H1 (cell line): ENCODE data around the gene CASP5. TPM values are rescaled to one million over a fixed set of nuclear protein-coding genes. Genes with fewer than 3 reads are reported as not detected.
"Not testable (repeated sequence)": the region's sequence is repeated elsewhere in the genome, so short reads cannot be mapped to it uniquely, and the experiment has no call there.

ENCODE experiments used
- CTCF ChIA-PET: fragments of 300-600 bp; sonication (Branson Sonifier 250); formaldehyde crosslinking; loops from one replicate; lab custom pipeline; 2021; ENCODE audit not compliant: partially characterized antibody; lab: Charles Lee
- POLR2A ChIA-PET: fragments of 300-600 bp; sonication (Branson Sonifier 250); formaldehyde crosslinking; loops from one replicate; lab custom pipeline; 2021; ENCODE audit warnings: inconsistent platforms; ENCODE audit not compliant: partially characterized antibody; lab: Charles Lee
- DNase-seq, 2 experiments: peaks; one replicate each; pipeline versions ENCODE4 v3.0.0 to v3.0.0-alpha.2; 2010 to 2022; ENCODE audit warnings: low spot score in 2 of 2, low read depth in 1 of 2, mixed read lengths in 1 of 2
- FAIRE-seq: peaks from 2 replicates; lab custom pipeline; 2011; peaks lifted over from hg19 to GRCh38; lab: Jason Lieb, UNC
- H2AFZ ChIP-seq: 2 replicates; pipeline ENCODE4 v1.8.1; 2012; ENCODE audit warnings: low read length, inconsistent platforms
- H2AK5ac ChIP-seq: 2 replicates; pipeline ENCODE4 v1.6.1; 2013; ENCODE audit warnings: low read depth, low read length
- H2BK120ac ChIP-seq: replicated peaks from 2 replicates; pipeline ENCODE3; 2013; ENCODE audit warnings: low read depth, low read length, inconsistent platforms
- H2BK12ac ChIP-seq: 2 replicates; pipeline ENCODE4 v1.6.1; 2013; ENCODE audit warnings: low read depth, low read length
- H2BK15ac ChIP-seq: 2 replicates; pipeline ENCODE4 v1.6.1; 2013; ENCODE audit warnings: low read length
- H2BK20ac ChIP-seq: 2 replicates; pipeline ENCODE4 v1.6.1; 2013; ENCODE audit warnings: low read length
- H2BK5ac ChIP-seq: 2 replicates; pipeline ENCODE4 v1.6.1; 2013; ENCODE audit warnings: low read depth, low read length
- H3K14ac ChIP-seq: 2 replicates; pipeline ENCODE4 v1.6.1; 2013; ENCODE audit warnings: inconsistent platforms; ENCODE audit not compliant: insufficient read length
- H3K18ac ChIP-seq: 2 replicates; pipeline ENCODE4 v1.6.1; 2013; ENCODE audit warnings: low read length; ENCODE audit errors: extremely low read depth
- H3K23ac ChIP-seq: 2 replicates; pipeline ENCODE4 v1.6.1; 2013; ENCODE audit warnings: inconsistent platforms; ENCODE audit not compliant: insufficient read length
- H3K23me2 ChIP-seq: 2 replicates; pipeline ENCODE4 v1.6.1; 2013; ENCODE audit warnings: low read depth, low read length
- H3K27ac ChIP-seq: 2 replicates; pipeline ENCODE4 v1.6.1; 2011; ENCODE audit warnings: low read depth, low read length, inconsistent platforms
- H3K27me3 ChIP-seq, 4 experiments: replicated peaks in 1 of 4; 1 replicate in 1 of 4; 2 replicates in 3 of 4; pipeline versions ENCODE4 v1.6.1 to v1.8.1; 2011 to 2013; ENCODE audit warnings: low read length in 3 of 4, mild to moderate bottlenecking in 3 of 4, inconsistent platforms in 2 of 4, mixed read lengths in 2 of 4, moderate library complexity in 1 of 4; ENCODE audit not compliant: control insufficient read depth in 3 of 4, insufficient read depth in 3 of 4; ENCODE audit errors: extremely low read depth in 1 of 4
- H3K36me3 ChIP-seq, 4 experiments: 2 replicates each; pipeline versions ENCODE4 v1.6.1 to v1.8.1; 2011 to 2013; ENCODE audit warnings: mild to moderate bottlenecking in 4 of 4, low read length in 3 of 4, moderate library complexity in 2 of 4, control low read depth in 1 of 4, inconsistent platforms in 1 of 4; ENCODE audit not compliant: insufficient read depth in 4 of 4, control insufficient read depth in 2 of 4
- H3K4ac ChIP-seq: replicated peaks from 2 replicates; pipeline ENCODE3; 2013; ENCODE audit warnings: low read length, low read depth, mixed read lengths, inconsistent platforms; ENCODE audit not compliant: insufficient read length
- H3K4me1 ChIP-seq, 4 experiments: replicated peaks in 1 of 4; 1 replicate in 1 of 4; 2 replicates in 3 of 4; pipeline versions ENCODE4 v1.6.1 to v1.8.1; 2011 to 2013; ENCODE audit warnings: low read length in 3 of 4, inconsistent platforms in 2 of 4, mixed read lengths in 1 of 4; ENCODE audit not compliant: insufficient read depth in 4 of 4, control insufficient read depth in 3 of 4
- H3K4me2 ChIP-seq, 2 experiments: 2 replicates each; pipeline versions ENCODE4 v1.6.1 to v1.8.1; 2011 to 2013; ENCODE audit warnings: low read depth in 2 of 2, low read length in 2 of 2, control low read depth in 1 of 2, inconsistent platforms in 1 of 2, mild to moderate bottlenecking in 1 of 2; ENCODE audit not compliant: insufficient read depth in 1 of 2
- H3K4me3 ChIP-seq, 4 experiments: fragments of 200-600, 300-600 bp in 1 of 4; sonication (generic), shearing (Covaris generic), sonication (Bioruptor Twin) in 1 of 4; 2 replicates each; pipeline versions ENCODE4 v1.5.1 to v1.8.1; 2011 to 2016; ENCODE audit warnings: low read length in 4 of 4, low read depth in 3 of 4, control low read depth in 2 of 4, inconsistent platforms in 2 of 4, mild to moderate bottlenecking in 2 of 4, mixed read lengths in 1 of 4, moderate library complexity in 1 of 4; ENCODE audit not compliant: insufficient read depth in 2 of 4; ENCODE audit errors: extremely low read depth in 1 of 4
- H3K56ac ChIP-seq: replicated peaks from 2 replicates; pipeline ENCODE3; 2013; ENCODE audit warnings: low read depth, mild to moderate bottlenecking, mixed read lengths, low read length, inconsistent platforms; ENCODE audit not compliant: insufficient read length
- H3K79me1 ChIP-seq: 2 replicates; pipeline ENCODE4 v1.6.1; 2013; ENCODE audit warnings: low read depth, low read length, control low read depth
- H3K79me2 ChIP-seq, 2 experiments: 2 replicates each; pipeline versions ENCODE4 v1.6.1 to v1.8.1; 2012 to 2013; ENCODE audit warnings: low read length in 2 of 2, mild to moderate bottlenecking in 2 of 2, inconsistent platforms in 1 of 2; ENCODE audit not compliant: insufficient read depth in 2 of 2, control insufficient read depth in 1 of 2
- H3K9ac ChIP-seq, 4 experiments: replicated peaks in 1 of 4; 1 replicate in 1 of 4; 2 replicates in 3 of 4; pipeline versions ENCODE4 v1.6.1 to v1.8.1; 2011 to 2013; ENCODE audit warnings: low read depth in 3 of 4, low read length in 3 of 4, control low read depth in 2 of 4, mild to moderate bottlenecking in 2 of 4, moderate library complexity in 2 of 4, inconsistent platforms in 1 of 4; ENCODE audit errors: extremely low read depth in 1 of 4
- H3K9me3 ChIP-seq, 2 experiments: 2 replicates each; pipeline versions ENCODE4 v1.6.1 to v1.8.1; 2012 to 2013; ENCODE audit warnings: mild to moderate bottlenecking in 2 of 2, moderate library complexity in 2 of 2, control low read depth in 1 of 2, inconsistent platforms in 1 of 2, low read depth in 1 of 2, low read length in 1 of 2, mixed read lengths in 1 of 2; ENCODE audit not compliant: insufficient read depth in 2 of 2
- H4K20me1 ChIP-seq, 2 experiments: replicated peaks in 1 of 2; 2 replicates each; pipeline versions ENCODE3 to v1.8.1; 2011 to 2013; ENCODE audit warnings: inconsistent platforms in 2 of 2, low read length in 2 of 2, mild to moderate bottlenecking in 1 of 2; ENCODE audit not compliant: insufficient read depth in 2 of 2, control insufficient read depth in 1 of 2
- H4K5ac ChIP-seq: 2 replicates; pipeline ENCODE4 v1.6.1; 2013; ENCODE audit warnings: low read length, low read depth, mixed read lengths, inconsistent platforms; ENCODE audit not compliant: insufficient read length
- H4K8ac ChIP-seq: 2 replicates; pipeline ENCODE4 v1.8.0; 2013; ENCODE audit warnings: mild to moderate bottlenecking, moderate library complexity, low read length, inconsistent platforms; ENCODE audit not compliant: insufficient read depth; ENCODE audit errors: extremely low read depth
- H4K91ac ChIP-seq: replicated peaks from 2 replicates; pipeline ENCODE3; 2013; ENCODE audit warnings: low read length, mixed read lengths, inconsistent platforms; ENCODE audit not compliant: insufficient read length
- EP300 ChIP-seq, 2 experiments: IDR thresholded peaks; 1 replicate in 1 of 2; 2 replicates in 1 of 2; pipeline ENCODE4 v1.6.1; 2011 to 2012; ENCODE audit warnings: low read depth in 2 of 2, low read length in 2 of 2, mild to moderate bottlenecking in 2 of 2, borderline replicate concordance in 1 of 2, inconsistent platforms in 1 of 2, moderate library complexity in 1 of 2
- WGBS, 2 experiments: shearing (Covaris generic) in 1 of 2; methylation state at CpG; one replicate each; pipeline versions ENCODE4 v1.1.6 to v1.1.7; 2013 to 2015; ENCODE audit warnings: low lambda C conversion rate in 2 of 2, mixed read lengths in 2 of 2, inconsistent platforms in 1 of 2, low coverage in 1 of 2, missing lambda C conversion rate in 1 of 2; ENCODE audit not compliant: insufficient replicate concordance in 2 of 2, insufficient coverage in 1 of 2, insufficient read length in 1 of 2; ENCODE audit errors: extremely low coverage in 1 of 2, missing lambda C conversion rate in 1 of 2; 5-methylcytosine and 5-hydroxymethylcytosine counted together
- polyA plus RNA-seq, 7 experiments: library from polyadenylated mRNA; depleted of rRNA in 3 of 7; stranded (reverse) in 5 of 7; unstranded in 2 of 7; fragments of >200 nt in 5 of 7; fragments of 200-250 nt in 2 of 7; gene quantifications; 1 replicate in 5 of 7; 2 replicates in 1 of 7; 4 replicates in 1 of 7; pipeline versions ENCODE4 v1.2.1 to v1.2.3, GENCODE V29; 2011 to 2013; ENCODE audit warnings: missing spikeins in 2 of 7, mixed read lengths in 2 of 7
- total RNA-seq: library from RNA; stranded (reverse); fragmentation: NEBNext Ultra II Directional; extraction: Animal tissue kit (Norgen Biotek cat#: 25700); gene quantifications from 2 replicates; pipeline ENCODE4 v1.2.1, GENCODE V29; 2021

The CASP5 gene
- total and polyA plus RNA-seq, 2 of the 8 experiments (the other 6 are each of a cell fraction or from before 2014, with no cell fraction given): not detected

GRCh38 chr11:104972924-104973323 lies 50.0 kb downstream of the CASP5 start:
- H3K4me2 ChIP-seq, H2BK5ac ChIP-seq, H3K4me1 ChIP-seq, H4K20me1 ChIP-seq, POLR2A ChIA-PET, H4K8ac ChIP-seq, H2BK12ac ChIP-seq, H2AK5ac ChIP-seq, H3K23ac ChIP-seq, H3K23me2 ChIP-seq, H3K4me3 ChIP-seq, H3K56ac ChIP-seq, H3K18ac ChIP-seq, H2AFZ ChIP-seq, FAIRE-seq, H3K36me3 ChIP-seq, H3K14ac ChIP-seq, H3K79me1 ChIP-seq, H2BK20ac ChIP-seq, H4K91ac ChIP-seq, H2BK15ac ChIP-seq, H3K9ac ChIP-seq, H3K27ac ChIP-seq, H3K4ac ChIP-seq, H3K79me2 ChIP-seq, DNase-seq, H4K5ac ChIP-seq, H3K27me3 ChIP-seq, H2BK120ac ChIP-seq: not testable (repeated sequence)
- CTCF ChIA-PET: interaction anchor here (0.6 kb wide), 2 partner anchors 488 to 898 kb away, joined by 3 to 4 read pairs; no protein-coding TSS in a partner anchor
- TF ChIP-seq EP300 (IDR thresholded peaks at IDR 0.05; ENCODE audit: borderline replicate concordance in 1 of 2, low read depth in 2 of 2, low read length in 2 of 2): peak in 1 of 2 experiments; percentile 37; a peak in 1 of 3 replicates
- WGBS, 2 experiments: 95% methylated on average over 8 of the region's 8 CpGs; no CpG with 5 or more reads in 1 of the 2 experiments
- H3K9me3 ChIP-seq: peaks cover 7 to 16% of the 10 kb centered on the region in 2 experiments; a peak in 3 of 4 replicates
